Omental fat pad (tissue), 4 donors: ENCODE measurements around the gene ARHGEF16. TPM values are rescaled to one million over a fixed set of nuclear protein-coding genes. Genes with fewer than 3 reads are reported as not detected.

Experiments
- ATAC-seq: fragments of 150-250 bp; one replicate; pipeline ENCODE4 v1.9.1; 2016; ENCODE audit warnings: mild to moderate bottlenecking, moderate library complexity; ENCODE audit not compliant: low FRiP score
- DNase-seq: peaks from one replicate; pipeline ENCODE4 v3.0.0-alpha.2; 2019; ENCODE audit warnings: low spot score
- CTCF ChIP-seq, 3 donors: fragments of 450-650 bp; IDR thresholded peaks; one replicate each; pipeline ENCODE4 v1.5.1; 2016 to 2017; ENCODE audit warnings: antibody characterized with exemption in 3 of 3, mild to moderate bottlenecking in 3 of 3, moderate library complexity in 2 of 3
- total RNA-seq, 4 donors: library from RNA; depleted of rRNA; stranded (reverse); fragments of >200 nt; gene quantifications; one replicate each; pipeline ENCODE4 v1.1.0, GENCODE V29; 2016

ARHGEF16 gene
- total RNA-seq, 4 donors from 2014 or later: 0.36 to 3.2 (median 1.9) TPM

- no peak for ATAC-seq
- TF ChIP-seq CTCF (IDR thresholded peaks at IDR 0.05): no peak
- DNase-seq: no peak
Observed at GRCh38 chr1:3524556-3525203, 70.2 kb downstream of the ARHGEF16 start.

- TF ChIP-seq CTCF (IDR thresholded peaks at IDR 0.05): no peak
- DNase-seq: no peak
- no peak for ATAC-seq
Observed at GRCh38 chr1:3525551-3526482, 71.4 kb downstream of the ARHGEF16 start.

- DNase-seq: no peak
- no peak for ATAC-seq
- TF ChIP-seq CTCF (IDR thresholded peaks at IDR 0.05): no peak
Observed at GRCh38 chr1:3527774-3528173, 73.3 kb downstream of the ARHGEF16 start.

GRCh38 chr1:3529099-3529729 lies 74.7 kb downstream of the ARHGEF16 start:
- DNase-seq (no peak), ATAC-seq (no peak)
- no peak for TF ChIP-seq CTCF (IDR thresholded peaks at IDR 0.05)

GRCh38 chr1:3530086-3530925 lies 75.8 kb downstream of the ARHGEF16 start:
- ATAC-seq (no peak), DNase-seq (no peak)
- no peak for TF ChIP-seq CTCF (IDR thresholded peaks at IDR 0.05)

Other genes starting within 250 kb of the ARHGEF16 start
- gene MEGF6, start 156.8 kb downstream of the ARHGEF16 start, total RNA-seq: 10 to 100 TPM; 13.2 to 60.1 (median 21.9) TPM
- 10 to 100 TPM; 24.9 to 53.0 (median 37.4) TPM for gene TPRG1L, start 170.3 kb downstream of the ARHGEF16 start, total RNA-seq
- gene WRAP73, start 195.4 kb downstream of the ARHGEF16 start, total RNA-seq: 10 to 100 TPM; 10.4 to 31.2 (median 15.5) TPM
- not detected for gene TP73, start 197.9 kb downstream of the ARHGEF16 start, total RNA-seq